K562 (cell line): ENCODE results near the gene IL4I1. TPM values are rescaled to one million over a fixed set of nuclear protein-coding genes. Genes with fewer than 3 reads are reported as not detected.
A peak's percentile ranks its signal among the peaks of the same experiment; 100 is the strongest.

Experiments used
- COPS2 ChIP-seq: fragments of 450-650 bp; conservative IDR thresholded peaks from 2 replicates; pipeline ENCODE4 v1.6.1; 2016; ENCODE audit warnings: mild to moderate bottlenecking, moderate library complexity
- FOXM1 ChIP-seq, 2 experiments: fragments of 450-650 bp in 1 of 2; sonication (generic) in 1 of 2; formaldehyde crosslinking in 1 of 2; IDR thresholded peaks; 2 replicates each; pipeline versions ENCODE4 v1.6.1 to v1.9.0; 2017 to 2022; ENCODE audit warnings: low read depth in 2 of 2, mild to moderate bottlenecking in 2 of 2, missing genetic modification reagents in 1 of 2, moderate library complexity in 1 of 2
- HLTF ChIP-seq: fragments of 450-650 bp; IDR thresholded peaks from 2 replicates; pipeline ENCODE4 v1.6.1; 2016
- HNRNPLL ChIP-seq: fragments of 200-400 bp; formaldehyde crosslinking; IDR thresholded peaks from 2 replicates; pipeline ENCODE4 v1.6.1; 2017; ENCODE audit warnings: low read length, low read depth, mild to moderate bottlenecking; ENCODE audit not compliant: poor library complexity, severe bottlenecking
- MECOM ChIP-seq: fragments of 250-450 bp; sonication (Bioruptor Pico); IDR thresholded peaks from 2 replicates; pipeline ENCODE4 v1.8.0; 2022; ENCODE audit warnings: inconsistent platforms
- NFIC ChIP-seq: fragments of 450-650 bp; IDR thresholded peaks from 2 replicates; pipeline ENCODE4 v1.6.1; 2017; ENCODE audit warnings: mild to moderate bottlenecking, inconsistent platforms
- POLR2G ChIP-seq: fragments of 200-400 bp; formaldehyde crosslinking; IDR thresholded peaks from 2 replicates; pipeline ENCODE4 v1.6.1; 2017; ENCODE audit warnings: low read depth, mild to moderate bottlenecking, antibody characterized with exemption, low read length, moderate library complexity
- SIN3A ChIP-seq, 2 experiments: fragments of 150-350 bp in 1 of 2; IDR thresholded peaks; 2 replicates each; pipeline ENCODE4 v1.6.1; 2011 to 2016; ENCODE audit warnings: borderline replicate concordance in 2 of 2, low read depth in 2 of 2, low read length in 2 of 2, mild to moderate bottlenecking in 2 of 2, moderate library complexity in 2 of 2; ENCODE audit not compliant: control insufficient read depth in 1 of 2
- SRSF9 ChIP-seq: fragments of 200-400 bp; formaldehyde crosslinking; IDR thresholded peaks from 2 replicates; pipeline ENCODE4 v1.6.1; 2017; ENCODE audit warnings: low read depth, low read length, borderline replicate concordance
- ZNF445 ChIP-seq: fragments of 250-450 bp; sonication (Bioruptor Pico); IDR thresholded peaks from 2 replicates; pipeline ENCODE4 v1.4.0; 2020; ENCODE audit warnings: low read depth, mild to moderate bottlenecking, moderate library complexity
- ZNF586 ChIP-seq: fragments of 450-650 bp; formaldehyde crosslinking; conservative IDR thresholded peaks from 2 replicates; pipeline ENCODE4 v1.4.0; 2020; ENCODE audit warnings: mild to moderate bottlenecking, moderate library complexity
- polyA plus RNA-seq, 8 experiments: library from polyadenylated mRNA; depleted of rRNA in 4 of 8; stranded (reverse) in 5 of 8; unstranded in 3 of 8; fragments of >200 nt; fragmentation: Nextera tagmentation in 2 of 8; fragmentation: Illumina TruSeq in 1 of 8; extraction: Ambion mirVana in 2 of 8; extraction: Trizol in 1 of 8; gene quantifications; 2 replicates each; pipeline versions ENCODE4 v1.2.1 to v1.2.3, GENCODE V29; 2011 to 2014; ENCODE audit warnings: inconsistent platforms in 1 of 8, missing spikeins in 1 of 8
- total RNA-seq, 7 experiments: library from RNA; depleted of rRNA in 6 of 7; stranded (reverse); fragments of >200 nt in 6 of 7; fragmentation: Illumina TruSeq in 2 of 7; extraction: Trizol in 2 of 7; gene quantifications; 2 replicates each; pipeline versions ENCODE4 v1.2.1 to v1.2.3, GENCODE V29; 2011 to 2021; ENCODE audit warnings: low replicate concordance in 1 of 7
- TF ChIP-seq, protein P1 (sequence below): sonication (generic); formaldehyde crosslinking; IDR thresholded peaks from 2 replicates; pipeline ENCODE4 v1.8.0; 2022; ENCODE audit warnings: mild to moderate bottlenecking, missing genetic modification reagents
- TF ChIP-seq, protein P2 (sequence below): fragments of 450-650 bp; conservative IDR thresholded peaks from 2 replicates; pipeline ENCODE4 v1.6.1; 2016; ENCODE audit warnings: missing genetic modification characterization, low read depth, mild to moderate bottlenecking, missing compliant biosample characterization, moderate library complexity
- TF ChIP-seq, protein P3 (sequence below), 2 experiments: fragments of 450-650 bp; conservative IDR thresholded peaks; 2 replicates each; pipeline ENCODE4 v1.6.1; 2017; ENCODE audit warnings: mild to moderate bottlenecking in 2 of 2, moderate library complexity in 2 of 2
- TF ChIP-seq, protein P4 (sequence below): sonication (generic); formaldehyde crosslinking; IDR thresholded peaks from 2 replicates; pipeline ENCODE4 v1.8.0; 2023; ENCODE audit warnings: mild to moderate bottlenecking, missing genetic modification reagents
- TF ChIP-seq, protein P5 (sequence below): IDR thresholded peaks from 3 replicates; pipeline ENCODE4 v1.6.1; 2011; ENCODE audit warnings: borderline replicate concordance, mild to moderate bottlenecking; ENCODE audit not compliant: insufficient read length, insufficient read depth

The IL4I1 gene
- total and polyA plus RNA-seq, 9 of the 15 experiments (the other 6 are each of a cell fraction or from before 2014, with no cell fraction given): 0.06 to 0.95 (median 0.43) TPM; not detected in 2

DNA sequence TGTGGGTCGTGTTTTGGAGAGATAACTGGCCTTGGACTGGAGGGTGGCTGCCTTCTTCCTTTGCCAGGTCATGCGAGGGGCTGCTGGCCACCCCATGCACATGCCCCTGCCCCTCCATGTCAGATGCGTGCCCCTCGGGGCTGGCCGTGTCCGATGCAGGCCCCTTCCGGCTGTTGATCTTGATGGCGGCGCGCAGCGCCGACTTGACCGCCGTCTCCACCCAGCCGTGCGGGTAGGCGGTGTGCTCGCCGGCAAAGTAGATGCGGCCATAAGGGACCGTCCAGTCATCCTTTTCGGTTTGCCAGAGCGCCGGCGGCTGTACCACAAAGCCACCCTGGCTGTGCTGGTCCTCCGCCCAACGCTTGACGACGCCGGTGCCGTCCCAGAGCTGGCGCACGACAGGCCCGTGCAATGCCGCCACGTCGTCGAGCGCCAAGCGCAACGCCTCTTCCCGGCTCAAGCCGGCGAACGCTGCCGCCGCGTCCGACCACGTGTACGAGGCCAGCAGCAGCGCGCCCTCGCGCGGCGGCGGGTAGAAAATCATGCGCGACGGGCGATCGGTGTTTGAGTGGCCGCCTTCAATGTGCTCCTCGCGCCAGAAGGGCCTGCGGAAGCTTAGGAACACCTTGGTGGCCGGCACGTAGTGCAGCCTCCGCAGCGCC, 6.9 kb downstream of the IL4I1 start (continued):
- TF ChIP-seq, protein P1, sequence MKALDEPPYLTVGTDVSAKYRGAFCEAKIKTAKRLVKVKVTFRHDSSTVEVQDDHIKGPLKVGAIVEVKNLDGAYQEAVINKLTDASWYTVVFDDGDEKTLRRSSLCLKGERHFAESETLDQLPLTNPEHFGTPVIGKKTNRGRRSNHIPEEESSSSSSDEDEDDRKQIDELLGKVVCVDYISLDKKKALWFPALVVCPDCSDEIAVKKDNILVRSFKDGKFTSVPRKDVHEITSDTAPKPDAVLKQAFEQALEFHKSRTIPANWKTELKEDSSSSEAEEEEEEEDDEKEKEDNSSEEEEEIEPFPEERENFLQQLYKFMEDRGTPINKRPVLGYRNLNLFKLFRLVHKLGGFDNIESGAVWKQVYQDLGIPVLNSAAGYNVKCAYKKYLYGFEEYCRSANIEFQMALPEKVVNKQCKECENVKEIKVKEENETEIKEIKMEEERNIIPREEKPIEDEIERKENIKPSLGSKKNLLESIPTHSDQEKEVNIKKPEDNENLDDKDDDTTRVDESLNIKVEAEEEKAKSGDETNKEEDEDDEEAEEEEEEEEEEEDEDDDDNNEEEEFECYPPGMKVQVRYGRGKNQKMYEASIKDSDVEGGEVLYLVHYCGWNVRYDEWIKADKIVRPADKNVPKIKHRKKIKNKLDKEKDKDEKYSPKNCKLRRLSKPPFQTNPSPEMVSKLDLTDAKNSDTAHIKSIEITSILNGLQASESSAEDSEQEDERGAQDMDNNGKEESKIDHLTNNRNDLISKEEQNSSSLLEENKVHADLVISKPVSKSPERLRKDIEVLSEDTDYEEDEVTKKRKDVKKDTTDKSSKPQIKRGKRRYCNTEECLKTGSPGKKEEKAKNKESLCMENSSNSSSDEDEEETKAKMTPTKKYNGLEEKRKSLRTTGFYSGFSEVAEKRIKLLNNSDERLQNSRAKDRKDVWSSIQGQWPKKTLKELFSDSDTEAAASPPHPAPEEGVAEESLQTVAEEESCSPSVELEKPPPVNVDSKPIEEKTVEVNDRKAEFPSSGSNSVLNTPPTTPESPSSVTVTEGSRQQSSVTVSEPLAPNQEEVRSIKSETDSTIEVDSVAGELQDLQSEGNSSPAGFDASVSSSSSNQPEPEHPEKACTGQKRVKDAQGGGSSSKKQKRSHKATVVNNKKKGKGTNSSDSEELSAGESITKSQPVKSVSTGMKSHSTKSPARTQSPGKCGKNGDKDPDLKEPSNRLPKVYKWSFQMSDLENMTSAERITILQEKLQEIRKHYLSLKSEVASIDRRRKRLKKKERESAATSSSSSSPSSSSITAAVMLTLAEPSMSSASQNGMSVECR (CRISPR knock-in tag): peak; percentile 99
- TF ChIP-seq, protein P2, sequence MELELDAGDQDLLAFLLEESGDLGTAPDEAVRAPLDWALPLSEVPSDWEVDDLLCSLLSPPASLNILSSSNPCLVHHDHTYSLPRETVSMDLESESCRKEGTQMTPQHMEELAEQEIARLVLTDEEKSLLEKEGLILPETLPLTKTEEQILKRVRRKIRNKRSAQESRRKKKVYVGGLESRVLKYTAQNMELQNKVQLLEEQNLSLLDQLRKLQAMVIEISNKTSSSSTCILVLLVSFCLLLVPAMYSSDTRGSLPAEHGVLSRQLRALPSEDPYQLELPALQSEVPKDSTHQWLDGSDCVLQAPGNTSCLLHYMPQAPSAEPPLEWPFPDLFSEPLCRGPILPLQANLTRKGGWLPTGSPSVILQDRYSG: peak; percentile 63; the same call in 1 of the 2 replicates
- TF ChIP-seq, protein P3, sequence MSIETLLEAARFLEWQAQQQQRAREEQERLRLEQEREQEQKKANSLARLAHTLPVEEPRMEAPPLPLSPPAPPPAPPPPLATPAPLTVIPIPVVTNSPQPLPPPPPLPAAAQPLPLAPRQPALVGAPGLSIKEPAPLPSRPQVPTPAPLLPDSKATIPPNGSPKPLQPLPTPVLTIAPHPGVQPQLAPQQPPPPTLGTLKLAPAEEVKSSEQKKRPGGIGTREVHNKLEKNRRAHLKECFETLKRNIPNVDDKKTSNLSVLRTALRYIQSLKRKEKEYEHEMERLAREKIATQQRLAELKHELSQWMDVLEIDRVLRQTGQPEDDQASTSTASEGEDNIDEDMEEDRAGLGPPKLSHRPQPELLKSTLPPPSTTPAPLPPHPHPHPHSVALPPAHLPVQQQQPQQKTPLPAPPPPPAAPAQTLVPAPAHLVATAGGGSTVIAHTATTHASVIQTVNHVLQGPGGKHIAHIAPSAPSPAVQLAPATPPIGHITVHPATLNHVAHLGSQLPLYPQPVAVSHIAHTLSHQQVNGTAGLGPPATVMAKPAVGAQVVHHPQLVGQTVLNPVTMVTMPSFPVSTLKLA (conservative IDR thresholded peaks at IDR 0.05): peak; percentile 99 to 100
- peak in 1 of 2 experiments; percentile 87; a peak in 2 of 4 replicates for TF ChIP-seq SIN3A (IDR thresholded peaks at IDR 0.05; ENCODE audit: borderline replicate concordance in 2 of 2, control insufficient read depth in 1 of 2, low read depth in 2 of 2, low read length in 2 of 2)
- peak; percentile 70 for TF ChIP-seq NFIC
- peak; percentile 56 for TF ChIP-seq HNRNPLL
- TF ChIP-seq FOXM1 (IDR thresholded peaks at IDR 0.05; ENCODE audit: low read depth): no peak
- peak; percentile 94; the same call in 1 of the 2 replicates for TF ChIP-seq FOXM1 (CRISPR knock-in tag; IDR thresholded peaks at IDR 0.05; ENCODE audit: low read depth)
- TF ChIP-seq ZNF586: no peak
- TF ChIP-seq, protein P4, sequence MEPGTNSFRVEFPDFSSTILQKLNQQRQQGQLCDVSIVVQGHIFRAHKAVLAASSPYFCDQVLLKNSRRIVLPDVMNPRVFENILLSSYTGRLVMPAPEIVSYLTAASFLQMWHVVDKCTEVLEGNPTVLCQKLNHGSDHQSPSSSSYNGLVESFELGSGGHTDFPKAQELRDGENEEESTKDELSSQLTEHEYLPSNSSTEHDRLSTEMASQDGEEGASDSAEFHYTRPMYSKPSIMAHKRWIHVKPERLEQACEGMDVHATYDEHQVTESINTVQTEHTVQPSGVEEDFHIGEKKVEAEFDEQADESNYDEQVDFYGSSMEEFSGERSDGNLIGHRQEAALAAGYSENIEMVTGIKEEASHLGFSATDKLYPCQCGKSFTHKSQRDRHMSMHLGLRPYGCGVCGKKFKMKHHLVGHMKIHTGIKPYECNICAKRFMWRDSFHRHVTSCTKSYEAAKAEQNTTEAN (CRISPR knock-in tag): peak; percentile 97
- TF ChIP-seq ZNF445 (CRISPR knock-in tag): no peak
- TF ChIP-seq, protein P5, sequence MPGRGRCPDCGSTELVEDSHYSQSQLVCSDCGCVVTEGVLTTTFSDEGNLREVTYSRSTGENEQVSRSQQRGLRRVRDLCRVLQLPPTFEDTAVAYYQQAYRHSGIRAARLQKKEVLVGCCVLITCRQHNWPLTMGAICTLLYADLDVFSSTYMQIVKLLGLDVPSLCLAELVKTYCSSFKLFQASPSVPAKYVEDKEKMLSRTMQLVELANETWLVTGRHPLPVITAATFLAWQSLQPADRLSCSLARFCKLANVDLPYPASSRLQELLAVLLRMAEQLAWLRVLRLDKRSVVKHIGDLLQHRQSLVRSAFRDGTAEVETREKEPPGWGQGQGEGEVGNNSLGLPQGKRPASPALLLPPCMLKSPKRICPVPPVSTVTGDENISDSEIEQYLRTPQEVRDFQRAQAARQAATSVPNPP: no peak
- peak; percentile 59; the same call in 1 of the 2 replicates for TF ChIP-seq HLTF
- TF ChIP-seq MECOM (CRISPR knock-in tag): no peak
- TF ChIP-seq POLR2G: peak; percentile 90
- no peak for TF ChIP-seq COPS2
- no peak for TF ChIP-seq SRSF9
